ENCODE measurements around the gene ELFN1.

ELFN1 gene

GRCh38 chr7:1624999-1625927 is 44.8 kb upstream of the ELFN1 start:
- H3K27ac ChIP-seq: peak overlapping the region; percentile 80
- no peak overlapping the region for H3K4me3 ChIP-seq (ENCODE audit: low read depth, low read length)
- H3K36me3 ChIP-seq: no peaks in the 10 kb centered on the region
- H3K27me3 ChIP-seq (ENCODE audit: insufficient read depth, low read depth, severe bottlenecking): no peaks in the 10 kb centered on the region
- peaks cover 2% of the 10 kb centered on the region for H3K9me3 ChIP-seq (ENCODE audit: severe bottlenecking)
- no peak for DNase-seq
- no peak for TF ChIP-seq CTCF (IDR thresholded peaks at IDR 0.05; ENCODE audit: low read depth, low read length)

DNA sequence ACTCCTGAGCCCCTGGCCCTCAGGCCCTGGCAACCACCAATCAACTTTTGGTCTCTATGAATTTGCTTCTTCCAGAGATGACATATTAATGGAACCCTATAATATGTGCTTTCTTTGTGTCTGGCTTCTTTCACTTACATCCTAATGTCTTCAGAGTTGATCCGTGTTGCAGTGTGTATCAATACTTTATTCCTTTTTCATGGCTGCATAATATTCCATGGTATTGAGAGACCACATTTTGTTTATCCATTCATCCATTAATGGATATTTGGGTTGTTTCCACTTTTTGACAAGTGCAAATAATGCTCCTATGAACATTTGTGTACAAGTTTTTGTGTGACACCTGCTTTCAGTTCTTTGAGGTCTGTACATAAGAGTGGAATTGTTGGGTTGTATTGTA is 43.3 kb upstream of the ELFN1 start:
- Histone ChIP-seq H3K4me3 (ENCODE audit: low read depth, low read length) (no peak overlapping the region), H3K36me3 (no peaks in the 10 kb centered on the region), H3K27me3 (ENCODE audit: insufficient read depth, low read depth, severe bottlenecking) (no peaks in the 10 kb centered on the region), H3K9me3 (ENCODE audit: severe bottlenecking) (peaks cover 2% of the 10 kb centered on the region), H3K27ac (no peak overlapping the region)
- no peak for DNase-seq
- TF ChIP-seq CTCF (IDR thresholded peaks at IDR 0.05; ENCODE audit: low read depth, low read length): no peak

GRCh38 chr7:1630700-1631336 is 39.3 kb upstream of the ELFN1 start:
- Histone ChIP-seq H3K27ac (no peak overlapping the region), H3K36me3 (no peaks in the 10 kb centered on the region), H3K4me3 (ENCODE audit: low read depth, low read length) (no peak overlapping the region), H3K27me3 (ENCODE audit: insufficient read depth, low read depth, severe bottlenecking) (no peaks in the 10 kb centered on the region), H3K9me3 (ENCODE audit: severe bottlenecking) (peaks cover 6% of the 10 kb centered on the region)
- TF ChIP-seq CTCF (IDR thresholded peaks at IDR 0.05; ENCODE audit: low read depth, low read length): no peak
- DNase-seq: no peak

- Histone ChIP-seq H3K4me3 (ENCODE audit: low read depth, low read length) (no peak overlapping the region), H3K9me3 (ENCODE audit: severe bottlenecking) (peaks cover 10% of the 10 kb centered on the region), H3K36me3 (no peaks in the 10 kb centered on the region), H3K27me3 (ENCODE audit: insufficient read depth, low read depth, severe bottlenecking) (no peaks in the 10 kb centered on the region), H3K27ac (no peak overlapping the region)
- TF ChIP-seq CTCF (IDR thresholded peaks at IDR 0.05; ENCODE audit: low read depth, low read length): no peak
- DNase-seq: no peak
Measured at GRCh38 chr7:1631678-1632077, 38.4 kb upstream of the ELFN1 start.

DNA sequence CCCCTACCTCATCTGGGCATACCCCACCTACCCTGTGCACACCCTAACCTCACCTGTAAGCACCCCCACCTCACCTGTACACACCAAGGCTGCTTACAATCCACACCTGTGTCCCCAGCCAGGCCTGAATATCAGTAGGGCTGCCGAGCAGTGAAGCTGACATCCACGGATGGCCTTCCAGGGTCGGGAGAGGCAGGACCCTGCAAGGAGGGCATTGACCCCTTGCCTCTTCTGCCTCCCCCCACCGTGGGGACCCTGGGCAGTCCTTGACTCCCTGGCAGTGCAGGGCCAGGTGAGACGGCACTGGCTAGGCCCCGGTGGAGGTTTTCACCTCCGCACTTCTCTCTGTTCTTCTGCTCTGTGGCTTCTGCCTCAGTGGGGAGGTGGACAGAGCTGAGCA is 37.6 kb upstream of the ELFN1 start:
- H3K36me3 ChIP-seq: no peaks in the 10 kb centered on the region
- no peaks in the 10 kb centered on the region for H3K27me3 ChIP-seq (ENCODE audit: insufficient read depth, low read depth, severe bottlenecking)
- no peak overlapping the region for H3K4me3 ChIP-seq (ENCODE audit: low read depth, low read length)
- peaks cover 19% of the 10 kb centered on the region for H3K9me3 ChIP-seq (ENCODE audit: severe bottlenecking)
- TF ChIP-seq CTCF (IDR thresholded peaks at IDR 0.05; ENCODE audit: low read depth, low read length): no peak
- no peak for DNase-seq
- peak overlapping the region; percentile 53 for H3K27ac ChIP-seq
